ENCODE measurements around the gene GHDC.

DNA sequence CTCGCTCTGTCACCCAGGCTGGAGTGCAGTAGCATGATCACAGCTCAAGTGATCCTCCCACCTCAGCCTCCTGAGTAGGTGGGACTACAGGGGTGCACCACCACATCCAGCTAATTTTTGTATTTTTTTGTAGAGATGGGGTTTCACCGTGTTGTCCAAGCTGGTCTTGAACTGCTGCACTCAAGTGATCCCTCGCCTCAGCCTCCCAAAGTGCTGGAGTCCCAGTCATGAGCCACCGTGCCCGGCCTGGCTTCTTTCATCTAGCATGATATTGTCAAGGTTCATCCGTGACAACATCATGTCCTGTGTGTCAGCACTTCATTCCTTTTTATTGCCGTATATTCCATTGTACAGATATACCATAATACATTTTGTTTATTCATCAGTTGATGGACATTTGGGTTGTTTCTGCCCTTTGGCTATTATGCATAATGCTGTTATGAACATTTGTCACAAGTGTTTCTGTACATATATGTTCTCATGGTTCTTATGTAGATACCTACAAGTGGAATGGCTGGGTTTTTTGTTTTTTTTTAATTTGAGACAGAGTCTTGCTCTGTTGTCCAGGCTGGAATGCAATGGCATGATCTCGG is 3.4 kb upstream of the GHDC start:
- TF ChIP-seq POLR2A (IDR thresholded peaks at IDR 0.05) (no peak), POLR2AphosphoS5 (IDR thresholded peaks at IDR 0.05) (no peak)
- TF ChIP-seq, protein P1, sequence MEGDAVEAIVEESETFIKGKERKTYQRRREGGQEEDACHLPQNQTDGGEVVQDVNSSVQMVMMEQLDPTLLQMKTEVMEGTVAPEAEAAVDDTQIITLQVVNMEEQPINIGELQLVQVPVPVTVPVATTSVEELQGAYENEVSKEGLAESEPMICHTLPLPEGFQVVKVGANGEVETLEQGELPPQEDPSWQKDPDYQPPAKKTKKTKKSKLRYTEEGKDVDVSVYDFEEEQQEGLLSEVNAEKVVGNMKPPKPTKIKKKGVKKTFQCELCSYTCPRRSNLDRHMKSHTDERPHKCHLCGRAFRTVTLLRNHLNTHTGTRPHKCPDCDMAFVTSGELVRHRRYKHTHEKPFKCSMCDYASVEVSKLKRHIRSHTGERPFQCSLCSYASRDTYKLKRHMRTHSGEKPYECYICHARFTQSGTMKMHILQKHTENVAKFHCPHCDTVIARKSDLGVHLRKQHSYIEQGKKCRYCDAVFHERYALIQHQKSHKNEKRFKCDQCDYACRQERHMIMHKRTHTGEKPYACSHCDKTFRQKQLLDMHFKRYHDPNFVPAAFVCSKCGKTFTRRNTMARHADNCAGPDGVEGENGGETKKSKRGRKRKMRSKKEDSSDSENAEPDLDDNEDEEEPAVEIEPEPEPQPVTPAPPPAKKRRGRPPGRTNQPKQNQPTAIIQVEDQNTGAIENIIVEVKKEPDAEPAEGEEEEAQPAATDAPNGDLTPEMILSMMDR (IDR thresholded peaks at IDR 0.05): no peak
